Activated CD8-positive, alpha-beta memory T cell treated with anti-CD3 and anti-CD28 coated beads, Interleukin-2, amount 10 ng/mL, durations not matched to agents 7 days and 5 days (primary cell): ENCODE results near the gene ULK4. TPM values are rescaled to one million over a fixed set of nuclear protein-coding genes. Genes with fewer than 3 reads are reported as not detected.
"Not testable (repeated sequence)": the region's sequence is repeated elsewhere in the genome, so short reads cannot be mapped to it uniquely, and the experiment has no call there.

Experiments
- ATAC-seq: fragments of 150-1000 bp; cut with Tn5 transposase; one replicate; pipeline ENCODE4 v1.10.0; 2021; ENCODE audit warnings: moderate library complexity
- CTCF ChIA-PET: fragments of 350-600 bp; sonication (Branson Sonifier 250); formaldehyde crosslinking; loops from one replicate; lab custom pipeline; 2021; ENCODE audit warnings: antibody characterized with exemption; lab: Charles Lee
- DNase-seq: peaks from one replicate; pipeline ENCODE4 v3.0.0-alpha.2; 2020
- H3K27ac Mint-ChIP-seq: one replicate; pipeline ENCODE4 v1.8.0; 2021; ENCODE audit warnings: mild to moderate bottlenecking, mixed read lengths
- H3K27me3 Mint-ChIP-seq: one replicate; pipeline ENCODE4 v1.8.0; 2021; ENCODE audit warnings: mixed read lengths
- H3K36me3 Mint-ChIP-seq: one replicate; pipeline ENCODE4 v1.8.0; 2021; ENCODE audit warnings: mild to moderate bottlenecking, mixed read lengths
- H3K4me1 Mint-ChIP-seq: one replicate; pipeline ENCODE4 v1.8.0; 2021; ENCODE audit warnings: mixed read lengths
- H3K4me3 Mint-ChIP-seq: one replicate; pipeline ENCODE4 v1.8.0; 2021; ENCODE audit warnings: mild to moderate bottlenecking, moderate library complexity, mixed read lengths
- H3K9me3 Mint-ChIP-seq: one replicate; pipeline ENCODE4 v1.8.0; 2022; ENCODE audit warnings: low read depth, mixed read lengths
- total RNA-seq, 2 experiments: library from RNA; stranded (reverse); gene quantifications; one replicate each; pipeline ENCODE4 v1.2.3, GENCODE V29; 2021

ULK4 gene
- total RNA-seq, 2 experiments from 2014 or later, result 9.5 to 13.3 TPM

DNA sequence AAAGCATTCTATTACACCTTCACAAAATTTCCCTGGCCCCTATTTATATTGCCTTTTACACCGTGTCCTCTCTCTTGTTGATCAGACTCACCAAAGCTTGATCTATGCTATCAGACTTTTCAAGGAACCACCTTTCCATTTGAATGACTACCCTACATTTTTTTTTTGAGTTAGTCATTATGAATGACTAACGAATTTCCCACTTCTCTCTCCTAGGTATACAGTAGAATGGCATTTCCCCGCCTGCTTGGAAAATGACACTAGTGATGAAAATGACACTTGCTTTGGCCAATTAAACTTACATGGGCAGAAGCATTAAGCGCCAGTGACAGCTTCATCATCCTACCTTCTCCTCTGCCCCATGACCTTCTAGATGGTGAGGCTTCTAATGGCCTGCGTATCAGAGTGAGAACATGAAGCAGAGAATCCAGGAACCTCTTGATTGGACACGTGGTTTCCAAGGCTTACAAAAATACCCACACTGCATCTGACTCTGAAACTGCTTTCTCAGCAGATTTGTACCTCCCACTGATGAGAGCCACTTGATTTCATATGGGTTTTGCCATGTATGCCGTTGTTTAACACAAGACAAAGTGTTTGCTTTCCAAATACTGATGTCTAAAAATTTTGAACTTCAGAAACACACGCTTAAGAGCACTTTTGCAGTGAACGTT is 392.1 kb downstream of the ULK4 start:
- CTCF ChIA-PET, result no interaction called here

DNA sequence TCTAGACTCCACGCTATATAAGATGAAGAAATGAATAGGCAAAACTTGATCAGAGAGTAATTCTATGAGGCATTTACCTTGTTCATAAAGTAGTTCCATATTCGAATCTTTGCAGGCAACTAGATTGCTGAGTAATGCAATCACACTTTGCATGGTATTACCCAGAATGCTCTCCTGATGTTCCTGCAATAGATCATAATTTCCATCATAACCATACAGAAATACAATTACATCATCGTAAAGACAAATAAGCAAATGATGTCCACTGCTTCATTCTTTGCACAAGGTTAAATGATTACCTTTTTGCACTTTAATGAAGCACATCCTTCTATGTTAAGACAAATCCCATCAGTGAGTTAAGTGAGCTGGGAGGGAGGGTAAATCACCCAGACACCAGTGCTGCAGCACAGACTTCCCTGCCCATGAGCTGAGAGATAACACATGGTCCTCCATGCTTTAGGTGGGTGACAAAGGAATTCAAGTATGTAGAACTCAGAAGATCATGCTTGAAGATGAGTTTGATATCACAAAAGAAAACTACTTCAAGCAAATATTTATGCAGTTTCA is 395.9 kb downstream of the ULK4 start:
- Mint-ChIP-seq H3K36me3 (no peaks in the 10 kb centered on the region), H3K27me3 (no peaks in the 10 kb centered on the region), H3K4me3 (no peak overlapping the region), H3K4me1 (no peaks in the 10 kb centered on the region), H3K9me3 (peaks cover 2% of the 10 kb centered on the region), H3K27ac (no peak overlapping the region)
- DNase-seq (no peak), ATAC-seq (no peak)
- CTCF ChIA-PET, result no interaction called here

More for the DNA sequence above, 392.1 kb downstream of the ULK4 start:
- no peak for ATAC-seq
- DNase-seq, result no peak
- H3K9me3 Mint-ChIP-seq, result no peaks in the 10 kb centered on the region
- H3K4me3 Mint-ChIP-seq, result no peak overlapping the region
- H3K36me3 Mint-ChIP-seq, result no peaks in the 10 kb centered on the region
- no peaks in the 10 kb centered on the region for H3K4me1 Mint-ChIP-seq
- no peak overlapping the region for H3K27ac Mint-ChIP-seq
- no peaks in the 10 kb centered on the region for H3K27me3 Mint-ChIP-seq

DNA sequence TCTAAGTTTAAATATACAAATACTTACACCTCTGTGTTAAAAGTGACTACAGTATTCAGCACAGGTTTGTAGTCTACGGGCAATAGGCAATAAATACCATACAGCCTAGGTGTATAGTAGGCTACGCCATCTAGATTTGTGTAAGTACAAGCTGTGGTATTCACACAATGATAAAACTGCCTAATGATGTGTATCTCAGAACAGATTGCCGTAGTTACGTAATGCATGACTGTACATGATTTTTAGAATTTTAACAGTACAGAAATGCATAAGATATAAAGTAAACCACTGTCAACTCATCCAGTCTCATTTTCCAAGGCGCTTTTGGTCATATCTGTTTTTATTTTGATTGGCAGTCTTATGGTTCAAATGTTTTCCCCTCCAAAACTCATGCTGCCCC is 396.9 kb downstream of the ULK4 start:
- DNase-seq (no peak), ATAC-seq (no peak)
- H3K4me1 Mint-ChIP-seq, result no peaks in the 10 kb centered on the region
- H3K9me3 Mint-ChIP-seq, result peaks cover 2% of the 10 kb centered on the region
- no peak overlapping the region for H3K27ac Mint-ChIP-seq
- no peaks in the 10 kb centered on the region for H3K27me3 Mint-ChIP-seq
- CTCF ChIA-PET, result no interaction called here
- no peaks in the 10 kb centered on the region for H3K36me3 Mint-ChIP-seq
- H3K4me3 Mint-ChIP-seq, result no peak overlapping the region

DNA sequence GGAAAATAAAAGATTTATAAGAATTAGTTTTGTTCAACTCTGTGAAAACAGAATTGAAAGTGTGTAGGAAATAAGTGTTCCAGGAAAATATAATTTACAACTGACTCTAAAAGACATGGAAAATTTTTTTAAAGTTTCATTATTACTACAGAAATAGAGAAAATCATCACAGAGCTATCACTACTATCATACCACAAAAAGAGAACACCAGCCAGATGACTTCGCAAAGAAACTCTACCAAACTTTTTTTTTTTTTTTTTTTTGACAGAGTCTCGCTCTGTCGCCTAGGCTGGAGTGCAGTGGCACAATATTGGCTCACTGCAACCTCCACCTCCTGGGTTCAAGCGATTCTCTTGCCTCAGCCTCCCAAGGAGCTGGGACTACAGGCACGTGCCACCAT is 405.7 kb downstream of the ULK4 start:
- ATAC-seq, DNase-seq, H3K27ac Mint-ChIP-seq, H3K36me3 Mint-ChIP-seq, H3K27me3 Mint-ChIP-seq, H3K4me3 Mint-ChIP-seq, H3K9me3 Mint-ChIP-seq, CTCF ChIA-PET, H3K4me1 Mint-ChIP-seq: not testable (repeated sequence)

DNA sequence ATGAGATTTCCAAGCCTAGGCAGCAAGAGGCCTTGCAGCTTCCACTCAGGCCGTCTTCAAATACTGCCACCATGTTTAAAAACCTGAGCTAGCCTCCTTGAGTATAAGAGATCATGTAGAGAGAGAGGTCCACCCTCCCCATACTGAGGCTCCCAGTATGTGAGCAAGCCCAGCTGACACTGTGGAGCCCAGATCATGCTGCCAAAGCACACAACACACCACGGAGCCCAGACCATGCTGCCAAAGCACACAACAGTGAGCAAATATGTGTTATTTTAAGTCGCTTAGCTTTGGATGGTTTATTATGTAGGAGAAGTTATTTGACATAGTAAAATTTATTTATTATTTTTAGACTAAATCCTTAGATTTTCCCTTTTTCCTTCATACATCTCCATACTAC is 428.9 kb downstream of the ULK4 start:
- Mint-ChIP-seq H3K36me3 (no peaks in the 10 kb centered on the region), H3K4me1 (no peaks in the 10 kb centered on the region), H3K27me3 (no peaks in the 10 kb centered on the region), H3K27ac (no peak overlapping the region), H3K4me3 (no peak overlapping the region), H3K9me3 (no peaks in the 10 kb centered on the region)
- no peak for ATAC-seq
- CTCF ChIA-PET, result no interaction called here
- no peak for DNase-seq

DNA sequence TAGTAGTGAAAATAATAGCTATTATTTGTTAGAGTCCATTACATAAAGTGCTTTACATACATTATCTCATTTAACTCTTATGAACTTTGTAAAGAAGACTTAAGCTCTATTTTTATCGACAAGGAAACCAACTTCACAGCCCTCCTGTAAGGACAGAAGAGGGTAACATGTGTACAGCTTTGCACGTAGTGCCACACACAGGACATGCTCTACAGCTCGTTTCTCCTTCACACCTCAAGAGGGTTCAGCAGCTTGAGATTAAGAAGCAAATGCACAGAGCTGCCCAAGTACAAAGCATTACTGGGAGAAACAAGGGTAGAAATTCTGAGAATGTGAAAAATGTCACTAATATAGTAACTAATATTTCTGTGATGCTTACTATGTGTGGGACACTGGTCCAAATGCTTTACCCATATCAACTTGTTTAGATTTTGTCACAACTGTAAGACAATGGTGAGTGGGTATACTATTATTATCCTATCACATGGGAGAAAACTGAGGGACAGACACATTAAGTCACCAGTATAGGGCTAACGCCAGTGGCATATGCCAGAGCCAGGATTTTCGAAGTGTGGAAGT is 434.8 kb downstream of the ULK4 start:
- Mint-ChIP-seq H3K4me3 (no peak overlapping the region), H3K27ac (no peak overlapping the region), H3K36me3 (no peaks in the 10 kb centered on the region), H3K27me3 (no peaks in the 10 kb centered on the region), H3K4me1 (peaks cover 13% of the 10 kb centered on the region), H3K9me3 (no peaks in the 10 kb centered on the region)
- no peak for DNase-seq
- CTCF ChIA-PET, result no interaction called here
- ATAC-seq, result no peak

DNA sequence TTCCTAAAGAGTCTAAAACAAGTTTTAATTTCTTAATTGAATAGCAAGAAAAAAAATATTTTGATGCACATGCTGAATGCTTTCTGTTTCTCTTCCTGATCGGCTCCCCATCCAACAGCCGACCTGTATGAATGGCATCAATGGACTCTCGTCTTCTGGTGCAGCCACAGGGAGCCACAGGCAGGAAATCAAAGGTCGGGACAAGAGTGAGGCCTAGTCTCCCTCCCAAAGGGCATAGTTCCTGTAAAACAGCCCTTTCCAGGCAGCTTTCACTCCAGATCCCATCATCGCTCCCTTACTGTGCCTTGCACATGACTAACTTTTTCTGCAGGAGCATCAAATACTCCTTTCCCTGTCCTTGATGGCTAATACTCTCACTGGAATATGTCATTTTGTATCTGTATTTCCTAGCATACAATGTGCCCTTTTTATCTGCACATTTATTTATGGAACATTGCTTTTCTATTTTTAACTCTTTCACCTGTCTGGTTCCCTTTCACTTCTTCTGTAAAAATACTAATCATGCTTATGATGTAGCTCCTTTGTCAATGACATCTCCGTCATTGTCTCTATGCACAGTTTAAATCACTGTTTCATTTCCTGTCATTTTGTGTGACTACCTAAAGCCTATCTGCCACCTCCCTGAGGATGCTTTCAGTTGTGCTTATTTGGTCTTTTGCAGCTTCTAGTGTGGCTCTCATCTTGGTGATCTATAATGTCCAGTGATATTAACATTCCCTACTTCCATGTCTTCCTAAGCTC is 436.4 kb downstream of the ULK4 start:
- Mint-ChIP-seq H3K27ac (no peak overlapping the region), H3K4me3 (no peak overlapping the region), H3K36me3 (no peaks in the 10 kb centered on the region), H3K4me1 (peaks cover 13% of the 10 kb centered on the region), H3K27me3 (no peaks in the 10 kb centered on the region), H3K9me3 (no peaks in the 10 kb centered on the region)
- no peak for ATAC-seq
- DNase-seq, result no peak
- CTCF ChIA-PET, result no interaction called here

DNA sequence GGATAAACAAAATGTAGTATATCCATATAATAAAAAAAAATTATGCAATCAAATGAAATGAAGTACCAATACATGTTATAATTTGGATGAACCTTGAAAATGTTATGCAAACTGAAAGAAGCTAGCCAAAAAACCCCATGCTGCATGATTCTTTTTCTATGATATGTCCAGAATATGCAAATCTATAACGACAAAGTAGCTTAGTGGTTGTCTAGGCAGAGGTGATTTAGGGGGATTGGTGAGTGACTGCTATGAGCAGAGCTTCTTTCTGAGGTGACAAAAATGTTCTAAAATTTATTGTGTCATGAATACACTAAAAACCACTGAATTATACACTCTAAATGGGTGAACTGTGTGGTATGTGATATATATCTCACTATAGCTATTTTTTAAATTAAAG is 438.0 kb downstream of the ULK4 start:
- Mint-ChIP-seq H3K27me3 (no peaks in the 10 kb centered on the region), H3K4me1 (peaks cover 13% of the 10 kb centered on the region), H3K9me3 (no peaks in the 10 kb centered on the region), H3K4me3 (no peak overlapping the region), H3K27ac (no peak overlapping the region), H3K36me3 (no peaks in the 10 kb centered on the region)
- DNase-seq, result no peak
- ATAC-seq, result no peak
- CTCF ChIA-PET, result no interaction called here

DNA sequence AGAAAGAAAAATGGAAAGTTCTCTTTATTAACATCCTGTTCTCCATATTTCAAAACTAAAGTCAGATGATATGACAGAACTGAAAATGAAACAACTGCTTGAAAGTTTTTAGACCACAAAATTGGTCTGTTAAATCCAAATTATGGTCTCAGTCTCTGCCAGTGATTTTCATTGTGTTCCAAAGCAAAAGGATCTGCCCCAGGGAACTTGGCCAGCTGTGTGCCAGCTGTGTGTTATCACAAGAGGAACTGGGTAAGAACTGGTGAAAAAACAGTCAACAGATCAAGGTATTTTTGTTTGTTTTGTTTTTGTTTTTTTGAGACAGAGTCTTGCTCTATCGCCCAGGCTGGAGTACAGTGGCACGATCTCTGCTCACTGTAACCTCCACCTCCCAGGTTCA is 439.3 kb downstream of the ULK4 start:
- CTCF ChIA-PET, result no interaction called here
- no peak for DNase-seq
- H3K9me3 Mint-ChIP-seq, result no peaks in the 10 kb centered on the region
- no peak for ATAC-seq
- no peaks in the 10 kb centered on the region for H3K36me3 Mint-ChIP-seq
- no peak overlapping the region for H3K4me3 Mint-ChIP-seq
- peaks cover 13% of the 10 kb centered on the region for H3K4me1 Mint-ChIP-seq
- no peak overlapping the region for H3K27ac Mint-ChIP-seq
- no peaks in the 10 kb centered on the region for H3K27me3 Mint-ChIP-seq

DNA sequence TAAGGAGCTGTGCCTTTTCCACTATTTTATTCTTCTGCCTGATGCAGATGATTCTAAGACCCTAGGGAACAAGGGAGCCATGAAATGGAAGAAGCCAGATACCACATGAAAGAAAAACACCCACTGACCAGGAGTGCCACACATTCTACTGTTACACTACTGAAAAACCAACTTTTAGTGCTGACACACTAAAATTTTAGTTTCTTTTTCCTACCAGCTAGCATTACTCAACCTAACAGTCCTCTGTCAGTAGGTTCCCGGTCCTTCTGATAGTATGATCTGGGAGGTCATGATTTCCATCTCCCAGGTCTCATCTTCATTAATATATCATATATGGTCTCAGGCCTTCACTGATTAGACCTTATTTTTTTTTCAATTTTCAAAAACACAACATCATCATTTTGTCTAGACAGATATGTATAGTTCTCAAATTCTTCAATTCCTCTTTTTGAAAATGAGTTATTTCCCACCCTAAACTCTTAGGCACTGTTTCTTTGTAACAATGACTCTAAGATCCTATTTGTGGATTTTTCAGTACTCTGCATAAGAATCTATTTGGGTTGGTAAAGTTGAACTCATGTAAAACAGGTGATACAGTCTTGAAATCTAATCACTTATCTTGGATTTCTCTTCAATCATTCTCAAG is 440.8 kb downstream of the ULK4 start:
- Mint-ChIP-seq H3K27ac (no peak overlapping the region), H3K27me3 (no peaks in the 10 kb centered on the region), H3K4me1 (peaks cover 13% of the 10 kb centered on the region), H3K9me3 (no peaks in the 10 kb centered on the region), H3K36me3 (no peaks in the 10 kb centered on the region), H3K4me3 (no peak overlapping the region)
- CTCF ChIA-PET, result interaction anchor here (1.0 kb wide), 1 partner anchor 17 kb away, joined by 3 read pairs; no protein-coding TSS in a partner anchor
- no peak for DNase-seq
- ATAC-seq, result no peak

DNA sequence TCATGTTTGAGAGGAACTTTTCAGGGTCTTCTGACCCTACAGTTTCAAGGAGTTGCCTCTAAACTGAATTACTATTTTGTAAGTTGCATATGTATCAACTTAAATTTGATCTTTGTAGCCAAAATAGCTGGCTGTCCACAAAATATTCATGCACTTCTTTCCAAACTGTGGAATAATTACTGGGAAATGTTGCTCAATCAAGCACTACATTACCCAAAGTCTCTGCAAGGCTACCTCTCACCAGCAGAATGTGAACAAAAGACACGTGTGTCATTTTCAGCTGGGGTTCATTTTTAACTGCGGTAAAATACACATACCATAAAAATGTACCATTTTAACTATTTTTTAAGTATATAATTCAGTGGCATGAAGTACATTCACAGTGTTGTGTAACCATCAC is 442.2 kb downstream of the ULK4 start:
- no peaks in the 10 kb centered on the region for H3K27me3 Mint-ChIP-seq
- no peak overlapping the region for H3K27ac Mint-ChIP-seq
- CTCF ChIA-PET, result no interaction called here

DNA sequence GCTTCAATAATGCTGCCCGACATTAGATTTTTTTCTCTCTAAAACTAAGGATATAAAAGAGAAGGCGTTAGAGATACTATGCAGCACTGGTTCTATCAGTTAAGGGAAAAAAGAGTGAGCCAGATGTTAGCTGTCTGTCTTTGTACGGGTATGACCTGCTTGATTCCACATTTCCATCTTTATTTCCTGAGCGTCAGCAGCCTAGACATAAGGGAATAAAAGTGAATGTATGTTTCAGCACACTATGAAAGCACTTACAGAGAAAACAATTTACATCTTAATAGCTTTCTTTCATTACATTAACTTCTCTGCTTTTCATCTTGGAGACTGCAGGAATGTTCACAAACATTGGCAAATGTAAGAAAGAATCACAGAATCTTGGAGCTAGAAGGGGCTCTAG is 443.3 kb downstream of the ULK4 start:
- peaks cover 1% of the 10 kb centered on the region for H3K36me3 Mint-ChIP-seq
- no peak overlapping the region for H3K4me3 Mint-ChIP-seq
- ATAC-seq, result no peak
- CTCF ChIA-PET, result no interaction called here
- peaks cover 9% of the 10 kb centered on the region for H3K4me1 Mint-ChIP-seq
- H3K9me3 Mint-ChIP-seq, result peaks cover 4% of the 10 kb centered on the region
- no peaks in the 10 kb centered on the region for H3K27me3 Mint-ChIP-seq
- H3K27ac Mint-ChIP-seq, result no peak overlapping the region
- DNase-seq, result no peak

More for the DNA sequence above, 442.2 kb downstream of the ULK4 start:
- Mint-ChIP-seq H3K4me3 (no peak overlapping the region), H3K4me1 (peaks cover 9% of the 10 kb centered on the region), H3K36me3 (peaks cover 1% of the 10 kb centered on the region), H3K9me3 (peaks cover under 1% of the 10 kb centered on the region)
- DNase-seq (no peak), ATAC-seq (no peak)

DNA sequence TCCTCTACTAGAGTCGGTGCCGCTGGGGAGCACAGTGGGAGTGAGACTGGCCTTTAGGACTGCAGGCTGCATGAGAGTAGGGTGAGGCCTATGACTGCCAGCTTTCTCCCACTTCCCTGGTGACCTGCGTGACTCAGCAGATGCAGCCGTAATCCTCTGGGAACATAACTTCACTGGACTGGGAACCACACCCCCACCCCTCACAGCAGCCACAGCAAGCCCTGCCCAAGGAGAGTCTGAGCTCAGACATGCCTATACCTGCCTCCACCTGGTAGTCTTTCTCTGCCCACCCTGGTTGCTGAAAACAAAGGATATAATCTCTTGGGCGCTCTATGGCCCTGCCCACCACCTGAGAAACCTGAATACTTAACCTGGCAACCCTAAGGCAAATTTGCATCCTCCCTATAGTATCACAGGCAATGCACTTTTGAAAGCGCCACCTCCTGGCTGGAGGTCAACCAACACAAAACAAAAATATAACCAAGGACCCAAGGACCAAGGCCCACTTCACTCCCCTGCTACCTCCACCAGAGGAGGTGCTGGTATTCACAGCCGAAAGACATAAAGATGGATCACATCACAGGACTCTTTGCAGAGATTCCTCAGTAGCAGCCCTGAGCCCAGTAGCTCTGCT is 453.7 kb downstream of the ULK4 start:
- Mint-ChIP-seq H3K4me1 (no peaks in the 10 kb centered on the region), H3K27ac (no peak overlapping the region), H3K9me3 (peaks cover 6% of the 10 kb centered on the region), H3K27me3 (no peaks in the 10 kb centered on the region), H3K4me3 (no peak overlapping the region), H3K36me3 (peaks cover 2% of the 10 kb centered on the region)
- ATAC-seq, result no peak
- CTCF ChIA-PET, result no interaction called here
- DNase-seq, result no peak
